PC-3 (cell line): Measurements from ENCODE around the gene PANK4. TPM values are rescaled to one million over a fixed set of nuclear protein-coding genes. Genes with fewer than 3 reads are reported as not detected.

Source experiments
- ATAC-seq: fragments of 200-7000 bp; cut with Tn5 transposase; 2 replicates; pipeline ENCODE4 v1.9.1; 2020; ENCODE audit warnings: mild to moderate bottlenecking, moderate library complexity
- BruUV-seq: library from RNA; stranded (reverse); fragments of 400-500 nt; replicated peaks from 2 replicates; lab custom pipeline; 2021; lab: Mats Ljungman, UMichigan
- CTCF ChIA-PET: fragments of 300-600 bp; sonication (Branson Sonifier 250); formaldehyde crosslinking; loops from one replicate; lab custom pipeline; 2022; ENCODE audit warnings: antibody characterized with exemption; lab: Charles Lee
- POLR2A ChIA-PET: fragments of 300-600 bp; sonication (Branson Sonifier 250); formaldehyde crosslinking; loops from one replicate; lab custom pipeline; 2022; ENCODE audit warnings: antibody characterized with exemption; ENCODE audit not compliant: unreplicated experiment; lab: Charles Lee
- DNase-seq: peaks from one replicate; pipeline ENCODE4 v3.0.0-alpha.2; 2015
- H2AFZ ChIP-seq: fragments of 300-600 bp; sonication (generic); 2 replicates; pipeline ENCODE4 v1.6.0; 2016; ENCODE audit warnings: antibody characterized with exemption, low read length
- H3F3A ChIP-seq: fragments of 300-600 bp; sonication (generic); one replicate; pipeline ENCODE4 v1.6.0; 2017; ENCODE audit warnings: antibody characterized with exemption, low read length, control low read depth, mild to moderate bottlenecking; ENCODE audit not compliant: unreplicated experiment
- H3K27ac ChIP-seq: fragments of 300-600 bp; sonication (generic); 2 replicates; pipeline ENCODE4 v1.5.1; 2016; ENCODE audit warnings: mild to moderate bottlenecking, low read length
- H3K27me3 ChIP-seq: fragments of 300-600 bp; sonication (generic); 2 replicates; pipeline ENCODE4 v1.6.1; 2016; ENCODE audit warnings: low read length, mixed read lengths
- H3K36me3 ChIP-seq: fragments of 300-600 bp; sonication (generic); 2 replicates; pipeline ENCODE4 v1.6.1; 2016; ENCODE audit warnings: low read depth, mixed run types, low read length, mixed read lengths
- H3K4me1 ChIP-seq: fragments of 300-600 bp; sonication (generic); 2 replicates; pipeline ENCODE4 v1.5.1; 2016; ENCODE audit warnings: low read length; ENCODE audit not compliant: insufficient read depth
- H3K4me2 ChIP-seq: fragments of 300-600 bp; sonication (generic); 2 replicates; pipeline ENCODE4 v1.6.0; 2016; ENCODE audit warnings: low read length
- H3K4me3 ChIP-seq: fragments of 300-600 bp; sonication (generic); 2 replicates; pipeline ENCODE4 v1.5.1; 2016; ENCODE audit warnings: mild to moderate bottlenecking, low read length, mixed read lengths
- H3K79me2 ChIP-seq: fragments of 300-600 bp; sonication (generic); 2 replicates; pipeline ENCODE4 v1.6.1; 2017; ENCODE audit warnings: low read length, mixed read lengths
- H3K9ac ChIP-seq: fragments of 300-600 bp; sonication (generic); 2 replicates; pipeline ENCODE4 v1.6.0; 2016; ENCODE audit warnings: mild to moderate bottlenecking, low read length
- H3K9me2 ChIP-seq: fragments of 300-600 bp; sonication (generic); replicated peaks from 2 replicates; pipeline ENCODE4 v1.6.1; 2016; ENCODE audit warnings: mixed run types, low read length, mixed read lengths
- H3K9me3 ChIP-seq: fragments of 300-600 bp; sonication (generic); 2 replicates; pipeline ENCODE4 v1.6.1; 2016; ENCODE audit warnings: low read length, mixed read lengths
- H4K20me1 ChIP-seq: fragments of 300-600 bp; sonication (generic); 2 replicates; pipeline ENCODE4 v1.6.1; 2016; ENCODE audit warnings: low read length, mixed read lengths
- EZH2 ChIP-seq: fragments of 300-600 bp; sonication (generic); IDR thresholded peaks from one replicate; pipeline ENCODE4 v1.6.1; 2017; ENCODE audit warnings: antibody characterized with exemption, mild to moderate bottlenecking, low read length; ENCODE audit not compliant: unreplicated experiment
- EZH2phosphoT487 ChIP-seq: fragments of 300-600 bp; sonication (generic); IDR thresholded peaks from 2 replicates; pipeline ENCODE4 v1.6.1; 2018; ENCODE audit warnings: mild to moderate bottlenecking, antibody characterized with exemption, low read length, borderline replicate concordance
- intact Hi-C: fragments of 100-400 bp; cut with micrococcal nuclease; formaldehyde crosslinking; loops from 2 replicates; pipeline ENCODE4 v1.9.0; 2023
- total RNA-seq: library from RNA; depleted of rRNA; stranded (reverse); fragments of >200 nt; gene quantifications from 2 replicates; pipeline ENCODE4 v1.2.3, GENCODE V29; 2014
- TF ChIP-seq, protein P1 (sequence below): fragments of 300-600 bp; sonication (generic); conservative IDR thresholded peaks from 2 replicates; pipeline ENCODE4 v1.5.1; 2017; ENCODE audit warnings: antibody characterized with exemption, low read depth, mild to moderate bottlenecking, low read length

Gene PANK4
- total RNA-seq, 1 experiment from 2014 or later = 69.4 TPM

DNA sequence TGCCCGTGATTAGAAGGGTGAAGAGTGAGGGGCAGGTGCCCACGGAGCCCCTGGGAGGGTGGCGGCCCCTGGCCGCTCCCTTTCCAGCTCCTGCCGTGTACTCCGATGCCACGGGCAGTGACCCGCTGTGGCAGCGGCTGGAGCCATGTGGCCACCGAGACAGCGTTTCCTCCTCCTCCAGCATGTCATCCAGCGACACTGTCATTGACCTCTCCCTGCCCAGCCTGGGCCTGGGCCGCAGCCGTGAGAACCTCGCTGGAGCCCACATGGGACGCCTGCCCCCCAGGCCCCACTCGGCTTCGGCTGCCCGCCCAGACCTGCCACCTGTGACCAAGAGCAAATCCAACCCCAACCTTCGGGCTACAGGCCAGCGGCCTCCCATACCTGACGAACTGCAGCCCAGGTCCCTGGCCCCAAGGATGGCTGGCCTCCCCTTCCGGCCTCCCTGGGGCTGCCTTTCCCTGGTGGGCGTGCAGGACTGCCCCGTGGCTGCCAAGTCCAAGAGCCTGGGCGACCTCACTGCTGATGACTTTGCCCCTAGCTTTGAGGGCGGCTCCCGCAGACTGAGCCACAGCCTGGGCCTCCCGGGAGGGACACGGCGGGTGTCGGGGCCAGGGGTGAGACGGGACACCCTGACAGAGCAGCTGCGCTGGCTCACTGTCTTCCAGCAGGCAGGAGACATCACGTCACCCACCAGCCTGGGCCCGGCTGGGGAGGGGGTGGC is 22.0 kb downstream of the PANK4 start:
- POLR2A ChIA-PET = no interaction called here

DNA sequence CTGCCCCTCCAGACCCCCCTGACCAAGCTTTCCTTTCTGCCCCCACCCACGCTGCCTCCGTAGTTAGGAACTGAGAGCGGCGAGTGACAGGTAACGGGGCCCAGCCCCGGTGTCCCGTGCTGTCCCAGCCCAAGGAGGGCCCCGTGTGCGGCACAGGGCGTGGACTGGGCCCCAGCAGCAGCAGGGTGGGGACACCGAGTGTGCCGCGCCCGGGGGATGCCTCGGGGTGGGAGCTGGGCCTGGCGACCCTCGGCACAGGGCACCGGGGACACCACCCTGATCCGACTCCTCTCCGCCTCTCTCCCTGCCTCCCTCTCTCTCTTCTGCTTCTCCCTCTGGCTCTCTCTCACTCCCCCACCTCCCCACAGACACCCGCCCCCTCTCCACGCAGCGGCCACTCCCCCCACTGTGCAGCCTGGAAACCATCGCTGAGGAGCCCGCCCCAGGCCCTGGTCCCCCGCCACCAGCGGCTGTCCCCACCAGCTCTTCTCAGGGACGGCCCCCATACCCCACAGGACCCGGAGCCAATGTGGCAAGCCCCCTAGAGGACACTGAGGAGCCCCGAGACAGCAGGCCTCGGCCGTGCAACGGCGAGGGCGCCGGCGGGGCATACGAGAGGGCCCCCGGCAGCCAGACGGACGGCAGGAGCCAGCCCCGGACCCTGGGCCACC is 22.7 kb downstream of the PANK4 start:
- Histone ChIP-seq H3K27me3 (no peaks in the 10 kb centered on the region), H3F3A (no peaks in the 10 kb centered on the region), H3K36me3 (peaks cover 9% of the 10 kb centered on the region; the same call in 1 of the 2 replicates), H2AFZ (no peak overlapping the region), H3K4me3 (no peak overlapping the region), H4K20me1 (no peaks in the 10 kb centered on the region), H3K9ac (no peak overlapping the region), H3K27ac (no peak overlapping the region), H3K9me2 (no peaks in the 10 kb centered on the region), H3K9me3 (no peaks in the 10 kb centered on the region), H3K4me1 (peaks cover 10% of the 10 kb centered on the region), H3K79me2 (no peaks in the 10 kb centered on the region), H3K4me2 (no peak overlapping the region)
- ChIA-PET CTCF (no interaction called here), POLR2A (no interaction called here)
- TF ChIP-seq, protein P1, sequence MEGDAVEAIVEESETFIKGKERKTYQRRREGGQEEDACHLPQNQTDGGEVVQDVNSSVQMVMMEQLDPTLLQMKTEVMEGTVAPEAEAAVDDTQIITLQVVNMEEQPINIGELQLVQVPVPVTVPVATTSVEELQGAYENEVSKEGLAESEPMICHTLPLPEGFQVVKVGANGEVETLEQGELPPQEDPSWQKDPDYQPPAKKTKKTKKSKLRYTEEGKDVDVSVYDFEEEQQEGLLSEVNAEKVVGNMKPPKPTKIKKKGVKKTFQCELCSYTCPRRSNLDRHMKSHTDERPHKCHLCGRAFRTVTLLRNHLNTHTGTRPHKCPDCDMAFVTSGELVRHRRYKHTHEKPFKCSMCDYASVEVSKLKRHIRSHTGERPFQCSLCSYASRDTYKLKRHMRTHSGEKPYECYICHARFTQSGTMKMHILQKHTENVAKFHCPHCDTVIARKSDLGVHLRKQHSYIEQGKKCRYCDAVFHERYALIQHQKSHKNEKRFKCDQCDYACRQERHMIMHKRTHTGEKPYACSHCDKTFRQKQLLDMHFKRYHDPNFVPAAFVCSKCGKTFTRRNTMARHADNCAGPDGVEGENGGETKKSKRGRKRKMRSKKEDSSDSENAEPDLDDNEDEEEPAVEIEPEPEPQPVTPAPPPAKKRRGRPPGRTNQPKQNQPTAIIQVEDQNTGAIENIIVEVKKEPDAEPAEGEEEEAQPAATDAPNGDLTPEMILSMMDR = no peak
- TF ChIP-seq EZH2 (no peak), EZH2phosphoT487 (no peak)
- no TSS peak for BruUV-seq
- intact Hi-C loops = no loop called here
- ATAC-seq (no peak), DNase-seq (no peak)

More for the DNA sequence above, 22.0 kb downstream of the PANK4 start:
- Histone ChIP-seq H2AFZ (no peak overlapping the region), H3K9me2 (no peaks in the 10 kb centered on the region), H3K27me3 (no peaks in the 10 kb centered on the region), H3K4me2 (no peak overlapping the region), H3K36me3 (peaks cover 16% of the 10 kb centered on the region; the same call in 1 of the 2 replicates), H3K4me1 (peaks cover 8% of the 10 kb centered on the region), H3K79me2 (no peaks in the 10 kb centered on the region), H3F3A (no peaks in the 10 kb centered on the region), H3K9me3 (no peaks in the 10 kb centered on the region), H3K4me3 (no peak overlapping the region), H3K27ac (no peak overlapping the region), H4K20me1 (no peaks in the 10 kb centered on the region), H3K9ac (no peak overlapping the region)
- no peak for ATAC-seq
- intact Hi-C loops = no loop called here
- no TSS peak for BruUV-seq
- CTCF ChIA-PET = no interaction called here
- TF ChIP-seq EZH2phosphoT487 (no peak), EZH2 (no peak)
- TF ChIP-seq, protein P1 = no peak
- DNase-seq = no peak
